ENCODE measurements around the gene DPH5. TPM values are rescaled to one million over a fixed set of nuclear protein-coding genes. Genes with fewer than 3 reads are reported as not detected.

Gene DPH5
- total RNA-seq, 4 donors from 2014 or later, result 13.8 to 32.8 (median 23.6) TPM

DNA sequence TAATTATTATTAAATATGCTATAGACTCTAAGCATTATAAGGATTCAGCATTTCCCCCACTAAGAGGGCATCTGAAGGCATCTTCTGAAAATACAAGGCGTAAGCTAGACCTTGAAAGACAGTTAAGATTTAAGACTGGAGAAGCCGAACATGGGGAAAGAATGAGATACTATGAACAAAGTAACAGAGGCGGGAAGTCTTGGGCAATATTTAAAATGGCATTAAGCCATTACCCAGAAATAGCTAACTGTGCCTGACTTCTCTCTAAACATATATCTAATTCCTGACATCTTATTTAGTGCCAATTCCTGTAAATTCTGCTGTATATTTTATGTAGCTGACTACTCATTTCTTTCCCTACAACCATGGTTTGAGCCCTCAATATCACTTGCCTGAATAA lies 20.9 kb downstream of the DPH5 start:
- TF ChIP-seq CTCF (IDR thresholded peaks at IDR 0.05) (no peak), POLR2A (IDR thresholded peaks at IDR 0.05) (no peak)
- no peaks in the 10 kb centered on the region for H3K27me3 ChIP-seq
- H3K4me3 ChIP-seq (replicated peaks in 1 of 3), result no peak overlapping the region
- H3K27ac ChIP-seq, result no peak overlapping the region
- intact Hi-C loops (cut with DNase I), result no loop called here
- WGBS, 2 donors, result 89 to 92% methylated on average over 3 of the region's 3 CpGs
- no peaks in the 10 kb centered on the region for H3K9me3 ChIP-seq
- DNase-seq, result no peak
- peaks cover 0 to 3% of the 10 kb centered on the region in 2 donors for H3K36me3 ChIP-seq
- peaks cover 0 to 9% of the 10 kb centered on the region in 2 donors for H3K4me1 ChIP-seq

DNA sequence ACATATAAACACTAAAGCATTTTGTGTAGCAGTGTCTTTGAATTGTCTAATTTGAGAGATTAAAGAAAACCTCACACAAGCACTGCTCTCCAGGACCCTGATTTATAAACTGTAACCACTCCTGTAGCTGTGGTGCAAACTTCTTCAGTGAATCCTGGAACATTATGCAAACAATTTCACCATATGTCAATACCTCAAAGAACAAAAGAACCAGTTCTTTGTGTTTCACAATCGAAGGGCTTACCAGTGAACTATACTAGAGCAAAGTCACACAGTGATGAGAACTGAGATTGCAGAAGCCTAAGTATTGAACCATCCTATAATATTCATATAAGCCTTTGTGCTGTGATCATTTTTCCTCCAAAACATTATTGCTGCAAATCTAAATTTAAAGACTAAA lies 21.5 kb downstream of the DPH5 start:
- intact Hi-C loops (cut with DNase I), result no loop called here
- H3K36me3 ChIP-seq, result peaks cover 0 to 3% of the 10 kb centered on the region in 2 donors
- WGBS, 2 donors, result 33 to 48% methylated on average over 1 of the region's 1 CpG
- H3K4me3 ChIP-seq (replicated peaks in 1 of 3), result no peak overlapping the region
- no peaks in the 10 kb centered on the region for H3K9me3 ChIP-seq
- TF ChIP-seq POLR2A (IDR thresholded peaks at IDR 0.05) (no peak), CTCF (IDR thresholded peaks at IDR 0.05) (no peak)
- peaks cover 0 to 9% of the 10 kb centered on the region in 2 donors for H3K4me1 ChIP-seq
- DNase-seq, result no peak
- H3K27ac ChIP-seq, result no peak overlapping the region
- H3K27me3 ChIP-seq, result no peaks in the 10 kb centered on the region

GRCh38 chr1:101003012-101003650 lies 22.5 kb downstream of the DPH5 start:
- H3K27ac ChIP-seq, result no peak overlapping the region
- H3K9me3 ChIP-seq, result no peaks in the 10 kb centered on the region
- TF ChIP-seq POLR2A (IDR thresholded peaks at IDR 0.05), result no peak
- no peak for TF ChIP-seq CTCF (IDR thresholded peaks at IDR 0.05)
- intact Hi-C loops (cut with DNase I), result no loop called here
- no peak overlapping the region for H3K4me3 ChIP-seq (replicated peaks in 1 of 3)
- no peaks in the 10 kb centered on the region for H3K27me3 ChIP-seq
- peaks cover 0 to 9% of the 10 kb centered on the region in 2 donors for H3K4me1 ChIP-seq
- WGBS, 2 donors, result 46 to 75% methylated on average over 1 of the region's 1 CpG
- H3K36me3 ChIP-seq, result peaks cover 0 to 3% of the 10 kb centered on the region in 2 donors
- no peak for DNase-seq

- 58 to 60% methylated on average over 2 of the region's 2 CpGs for WGBS, 2 donors
- intact Hi-C loops (cut with DNase I), result no loop called here
- Histone ChIP-seq H3K27ac (no peak overlapping the region), H3K9me3 (no peaks in the 10 kb centered on the region), H3K4me3 (replicated peaks in 1 of 3) (no peak overlapping the region), H3K4me1 (peaks cover 0 to 9% of the 10 kb centered on the region in 2 donors), H3K36me3 (peaks cover 0 to 3% of the 10 kb centered on the region in 2 donors), H3K27me3 (no peaks in the 10 kb centered on the region)
- no peak for TF ChIP-seq POLR2A (IDR thresholded peaks at IDR 0.05)
- TF ChIP-seq CTCF (IDR thresholded peaks at IDR 0.05), result no peak
- no peak for DNase-seq
Measured at GRCh38 chr1:101002551-101002950, 23.0 kb downstream of the DPH5 start.

DNA sequence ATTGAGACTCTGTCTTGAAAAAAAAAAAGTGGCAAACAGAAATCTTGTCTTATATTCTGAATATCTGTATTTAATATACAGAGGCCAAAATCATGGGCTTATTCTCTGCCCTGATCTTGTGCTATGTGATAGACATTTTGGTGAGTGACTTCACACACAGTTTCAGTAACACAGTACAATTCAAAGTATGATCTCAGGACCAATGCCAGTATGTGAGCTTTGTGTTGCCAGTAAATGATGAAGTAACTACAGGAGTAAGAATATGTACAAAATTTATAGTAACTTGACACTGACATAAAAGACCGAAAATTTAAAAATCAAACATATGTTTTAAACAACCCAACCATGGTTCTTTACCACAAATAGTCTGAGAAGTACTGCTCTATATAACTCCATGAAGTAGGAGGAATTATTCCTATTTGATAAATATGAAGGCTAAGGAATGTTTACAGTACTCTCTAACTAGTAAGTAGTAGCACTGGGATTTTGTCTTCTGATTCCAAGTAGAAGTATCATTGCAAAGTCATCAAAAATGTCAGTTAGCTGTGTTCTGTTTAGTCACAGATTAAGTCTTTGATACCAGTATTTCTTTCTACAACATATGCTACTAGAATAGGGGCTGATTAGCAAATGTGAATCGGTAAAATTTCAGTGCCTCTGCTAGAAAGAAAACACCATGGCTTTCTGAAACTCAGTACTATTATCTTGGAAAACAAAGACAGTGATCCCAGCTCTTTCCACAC lies 25.3 kb downstream of the DPH5 start:
- Histone ChIP-seq H3K9me3 (no peaks in the 10 kb centered on the region), H3K4me1 (peaks cover 0 to 9% of the 10 kb centered on the region in 2 donors), H3K4me3 (replicated peaks in 1 of 3) (no peak overlapping the region), H3K27ac (no peak overlapping the region), H3K36me3 (peaks cover 0 to 3% of the 10 kb centered on the region in 2 donors), H3K27me3 (no peaks in the 10 kb centered on the region)
- TF ChIP-seq POLR2A (IDR thresholded peaks at IDR 0.05) (no peak), CTCF (IDR thresholded peaks at IDR 0.05) (no peak)
- no peak for DNase-seq
- intact Hi-C loops (cut with DNase I), result no loop called here
- 88 to 94% methylated on average over 2 of the region's 2 CpGs for WGBS, 2 donors
